HG03095 (cell line): ENCODE measurements around the gene KCNH8.
A peak's percentile ranks its signal among the peaks of the same experiment; 100 is the strongest.
"Not testable (repeated sequence)": the region's sequence is repeated elsewhere in the genome, so short reads cannot be mapped to it uniquely, and the experiment has no call there.

Experiments
- ATAC-seq: cut with Tn5 transposase; IDR thresholded peaks from one replicate; pipeline ENCODE4 v1.9.1; 2021; ENCODE audit warnings: moderate library complexity; ENCODE audit not compliant: unreplicated experiment

Gene KCNH8

GRCh38 chr3:19147905-19148767 lies at the start of gene KCNH8:
Gene KCNH8 (plus strand): TSS chr3:19148510. CDS start chr3:19148720, 210 bp downstream.
- no peak for ATAC-seq

GRCh38 chr3:19102654-19103290 lies 45.5 kb upstream of the KCNH8 start:
- not testable (repeated sequence) for ATAC-seq

GRCh38 chr3:19103510-19103909 lies 44.8 kb upstream of the KCNH8 start:
- no peak for ATAC-seq

GRCh38 chr3:19104459-19104858 lies 43.9 kb upstream of the KCNH8 start:
- no peak for ATAC-seq

- ATAC-seq: no peak
These were observed 42.5 kb upstream of the KCNH8 start for GRCh38 chr3:19105826-19106225.

- no peak for ATAC-seq
These were observed 42.0 kb upstream of the KCNH8 start for GRCh38 chr3:19106307-19106706.

- ATAC-seq: no peak
These were observed 40.6 kb upstream of the KCNH8 start for GRCh38 chr3:19107719-19108118.

- ATAC-seq: no peak
These were observed 37.9 kb upstream of the KCNH8 start for GRCh38 chr3:19110335-19110895.

GRCh38 chr3:19114461-19114860 lies 33.8 kb upstream of the KCNH8 start:
- no peak for ATAC-seq

- no peak for ATAC-seq
These were observed 32.1 kb upstream of the KCNH8 start for GRCh38 chr3:19116239-19116638.

GRCh38 chr3:19124752-19125151 lies 23.6 kb upstream of the KCNH8 start:
- no peak for ATAC-seq

- no peak for ATAC-seq
These were observed 8.4 kb upstream of the KCNH8 start for GRCh38 chr3:19139863-19140262.

- peak; percentile 72 for ATAC-seq
These were observed 1.3 kb upstream of the KCNH8 start for GRCh38 chr3:19146685-19147650.

GRCh38 chr3:19148768-19149091 lies 420 bp downstream of the KCNH8 start:
- no peak for ATAC-seq

GRCh38 chr3:19149368-19149767 lies 1.1 kb downstream of the KCNH8 start:
- ATAC-seq: no peak

GRCh38 chr3:19151171-19151570 lies 2.9 kb downstream of the KCNH8 start:
- no peak for ATAC-seq

- no peak for ATAC-seq
These were observed 6.5 kb downstream of the KCNH8 start for GRCh38 chr3:19154693-19155250.

- ATAC-seq: no peak
These were observed 7.1 kb downstream of the KCNH8 start for GRCh38 chr3:19155375-19155774.

- no peak for ATAC-seq
These were observed 11.8 kb downstream of the KCNH8 start for GRCh38 chr3:19159966-19160635.

- no peak for ATAC-seq
These were observed 17.3 kb downstream of the KCNH8 start for GRCh38 chr3:19165654-19166053.
